Measurements from ENCODE around the gene CANT1.

GRCh38 chr17:78946131-78946530, 63.4 kb downstream of the CANT1 start:
- TF ChIP-seq, protein P1, sequence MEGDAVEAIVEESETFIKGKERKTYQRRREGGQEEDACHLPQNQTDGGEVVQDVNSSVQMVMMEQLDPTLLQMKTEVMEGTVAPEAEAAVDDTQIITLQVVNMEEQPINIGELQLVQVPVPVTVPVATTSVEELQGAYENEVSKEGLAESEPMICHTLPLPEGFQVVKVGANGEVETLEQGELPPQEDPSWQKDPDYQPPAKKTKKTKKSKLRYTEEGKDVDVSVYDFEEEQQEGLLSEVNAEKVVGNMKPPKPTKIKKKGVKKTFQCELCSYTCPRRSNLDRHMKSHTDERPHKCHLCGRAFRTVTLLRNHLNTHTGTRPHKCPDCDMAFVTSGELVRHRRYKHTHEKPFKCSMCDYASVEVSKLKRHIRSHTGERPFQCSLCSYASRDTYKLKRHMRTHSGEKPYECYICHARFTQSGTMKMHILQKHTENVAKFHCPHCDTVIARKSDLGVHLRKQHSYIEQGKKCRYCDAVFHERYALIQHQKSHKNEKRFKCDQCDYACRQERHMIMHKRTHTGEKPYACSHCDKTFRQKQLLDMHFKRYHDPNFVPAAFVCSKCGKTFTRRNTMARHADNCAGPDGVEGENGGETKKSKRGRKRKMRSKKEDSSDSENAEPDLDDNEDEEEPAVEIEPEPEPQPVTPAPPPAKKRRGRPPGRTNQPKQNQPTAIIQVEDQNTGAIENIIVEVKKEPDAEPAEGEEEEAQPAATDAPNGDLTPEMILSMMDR (IDR thresholded peaks at IDR 0.05) = no peak
- no peak for TF ChIP-seq POLR2A (IDR thresholded peaks at IDR 0.05)
